Loucy (cell line): ENCODE data around the gene PAK2.
A peak's percentile ranks its signal among the peaks of the same experiment; 100 is the strongest.

Source experiments
- H2AFZ ChIP-seq: fragments of 200-600 bp; sonication (generic); 2 replicates; pipeline ENCODE4 v1.6.0; 2016; ENCODE audit warnings: antibody characterized with exemption, mild to moderate bottlenecking, low read length, moderate library complexity
- H3F3A ChIP-seq: fragments of 200-600 bp; 2 replicates; pipeline ENCODE4 v1.6.0; 2016; ENCODE audit warnings: antibody characterized with exemption, low read depth, mild to moderate bottlenecking
- H3K27me3 ChIP-seq: fragments of 200-600 bp; sonication (generic); 2 replicates; pipeline ENCODE4 v1.6.1; 2014; ENCODE audit warnings: low read length, mild to moderate bottlenecking; ENCODE audit not compliant: insufficient read depth, poor library complexity, severe bottlenecking
- H3K36me3 ChIP-seq: fragments of 200-600 bp; sonication (generic); 2 replicates; pipeline ENCODE4 v1.6.1; 2016; ENCODE audit warnings: low read length; ENCODE audit not compliant: insufficient read depth
- H3K4me1 ChIP-seq: fragments of 200-600 bp; sonication (generic); 2 replicates; pipeline ENCODE4 v1.5.1; 2014; ENCODE audit warnings: low read length, mild to moderate bottlenecking; ENCODE audit not compliant: insufficient read depth, poor library complexity, severe bottlenecking
- H3K4me2 ChIP-seq: fragments of 200-600 bp; sonication (generic); 2 replicates; pipeline ENCODE4 v1.6.0; 2014; ENCODE audit warnings: antibody characterized with exemption, low read length, low read depth, mild to moderate bottlenecking; ENCODE audit not compliant: poor library complexity, severe bottlenecking
- H3K4me3 ChIP-seq: fragments of 200-600 bp; sonication (generic); 2 replicates; pipeline ENCODE4 v1.5.1; 2014; ENCODE audit warnings: low read length, mild to moderate bottlenecking, mixed read lengths; ENCODE audit not compliant: poor library complexity, severe bottlenecking
- H3K79me2 ChIP-seq: fragments of 200-600 bp; sonication (generic); 2 replicates; pipeline ENCODE4 v1.6.1; 2014; ENCODE audit warnings: low read length; ENCODE audit not compliant: insufficient read depth
- H3K9ac ChIP-seq: fragments of 200-600 bp; sonication (generic); 2 replicates; pipeline ENCODE4 v1.6.0; 2014; ENCODE audit warnings: mild to moderate bottlenecking, low read depth, low read length, moderate library complexity; ENCODE audit not compliant: poor library complexity, severe bottlenecking
- H3K9me2 ChIP-seq: fragments of 200-600 bp; sonication (generic); replicated peaks from 2 replicates; pipeline ENCODE4 v1.6.1; 2016; ENCODE audit warnings: low read depth, low read length, mixed read lengths
- H3K9me3 ChIP-seq: fragments of 200-600 bp; sonication (generic); 2 replicates; pipeline ENCODE4 v1.6.1; 2014; ENCODE audit warnings: mild to moderate bottlenecking, antibody characterized with exemption, low read length, low read depth; ENCODE audit not compliant: insufficient read depth
- H4K20me1 ChIP-seq: fragments of 200-600 bp; sonication (generic); 2 replicates; pipeline ENCODE4 v1.6.0; 2014; ENCODE audit warnings: antibody characterized with exemption, low read length, mild to moderate bottlenecking; ENCODE audit not compliant: insufficient read depth, poor library complexity, severe bottlenecking
- EZH2phosphoT487 ChIP-seq: fragments of 200-600 bp; IDR thresholded peaks from 2 replicates; pipeline ENCODE4 v1.6.1; 2018; ENCODE audit warnings: antibody characterized with exemption, mild to moderate bottlenecking, moderate library complexity, borderline replicate concordance
- TF ChIP-seq, protein P1 (sequence below): fragments of 200-600 bp; sonication (generic); conservative IDR thresholded peaks from 2 replicates; pipeline ENCODE4 v1.5.1; 2014; ENCODE audit warnings: mild to moderate bottlenecking, antibody characterized with exemption, low read length

The PAK2 gene

DNA sequence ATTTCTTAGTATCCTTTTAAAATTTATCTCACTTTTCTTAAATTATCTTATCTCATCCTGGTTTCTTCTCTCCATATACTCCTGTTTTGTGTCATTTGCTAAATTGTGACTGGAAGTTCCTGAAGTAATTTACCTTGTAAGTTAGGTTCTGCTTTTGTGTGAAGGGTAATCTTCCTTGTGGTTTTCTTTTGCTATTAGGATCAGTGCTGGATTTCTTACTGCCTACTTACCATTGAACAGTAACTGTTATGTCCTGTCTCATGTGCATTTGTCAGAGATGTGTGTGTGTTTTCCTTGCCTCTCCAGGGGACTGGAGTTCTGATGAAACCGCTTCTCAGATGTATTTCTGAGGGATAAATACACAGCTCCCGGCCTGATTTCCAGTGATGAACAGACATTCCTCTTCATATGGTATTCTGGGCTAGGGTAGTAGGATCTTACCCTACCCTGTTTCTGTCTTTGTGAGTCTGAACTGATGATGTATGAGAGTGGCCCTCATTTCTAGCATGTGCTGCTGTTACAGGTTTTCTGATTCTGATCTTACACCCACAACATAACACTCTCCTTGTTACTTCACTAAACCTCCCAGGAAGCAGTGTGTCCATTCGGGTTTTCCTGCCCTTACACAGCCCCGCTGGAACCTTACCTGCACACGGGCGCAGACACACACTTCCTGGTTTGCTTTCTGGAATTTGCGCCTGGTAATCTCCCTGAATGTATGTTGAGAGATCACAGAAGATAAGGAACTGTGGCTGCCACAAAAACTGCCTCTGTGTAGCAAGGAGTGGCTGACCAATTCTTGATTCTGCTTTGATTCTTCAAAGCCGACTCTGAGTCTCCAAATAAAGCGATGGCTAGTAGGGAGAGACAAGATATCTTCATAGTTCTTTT is 14.7 kb downstream of the PAK2 start:
- Histone ChIP-seq H3K9me2 (no peaks in the 10 kb centered on the region), H3K9me3 (no peaks in the 10 kb centered on the region), H2AFZ (no peak overlapping the region), H3K36me3 (no peaks in the 10 kb centered on the region; the same call in 1 of the 2 replicates), H3K79me2 (peaks cover 97% of the 10 kb centered on the region), H4K20me1 (peaks cover 62% of the 10 kb centered on the region), H3K4me1 (peaks cover 26% of the 10 kb centered on the region), H3K27me3 (no peaks in the 10 kb centered on the region), H3K9ac (no peak overlapping the region), H3K4me2 (peak overlapping the region; percentile 5), H3K4me3 (no peak overlapping the region), H3F3A (no peaks in the 10 kb centered on the region)
- no peak for TF ChIP-seq EZH2phosphoT487
- TF ChIP-seq, protein P1, sequence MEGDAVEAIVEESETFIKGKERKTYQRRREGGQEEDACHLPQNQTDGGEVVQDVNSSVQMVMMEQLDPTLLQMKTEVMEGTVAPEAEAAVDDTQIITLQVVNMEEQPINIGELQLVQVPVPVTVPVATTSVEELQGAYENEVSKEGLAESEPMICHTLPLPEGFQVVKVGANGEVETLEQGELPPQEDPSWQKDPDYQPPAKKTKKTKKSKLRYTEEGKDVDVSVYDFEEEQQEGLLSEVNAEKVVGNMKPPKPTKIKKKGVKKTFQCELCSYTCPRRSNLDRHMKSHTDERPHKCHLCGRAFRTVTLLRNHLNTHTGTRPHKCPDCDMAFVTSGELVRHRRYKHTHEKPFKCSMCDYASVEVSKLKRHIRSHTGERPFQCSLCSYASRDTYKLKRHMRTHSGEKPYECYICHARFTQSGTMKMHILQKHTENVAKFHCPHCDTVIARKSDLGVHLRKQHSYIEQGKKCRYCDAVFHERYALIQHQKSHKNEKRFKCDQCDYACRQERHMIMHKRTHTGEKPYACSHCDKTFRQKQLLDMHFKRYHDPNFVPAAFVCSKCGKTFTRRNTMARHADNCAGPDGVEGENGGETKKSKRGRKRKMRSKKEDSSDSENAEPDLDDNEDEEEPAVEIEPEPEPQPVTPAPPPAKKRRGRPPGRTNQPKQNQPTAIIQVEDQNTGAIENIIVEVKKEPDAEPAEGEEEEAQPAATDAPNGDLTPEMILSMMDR = no peak

DNA sequence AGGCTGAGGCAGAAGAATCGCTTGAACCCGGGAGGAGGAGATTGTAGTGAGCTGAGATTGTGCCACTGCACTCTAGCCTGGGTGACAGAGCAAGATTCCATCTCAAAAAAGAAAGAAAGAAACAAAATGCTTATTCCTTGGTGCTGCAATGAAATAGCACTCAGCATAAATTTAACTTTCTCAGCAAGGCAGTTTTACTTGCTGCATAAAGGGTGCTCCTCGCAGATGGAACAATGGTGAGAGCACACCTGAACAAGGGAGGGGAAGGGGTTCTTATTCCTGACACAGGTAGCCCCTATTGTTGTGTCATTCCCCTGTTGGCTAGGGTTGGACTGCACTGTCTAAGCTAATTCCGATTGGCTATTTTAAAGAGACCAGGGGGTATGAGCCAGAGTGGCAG is 17.1 kb downstream of the PAK2 start:
- Histone ChIP-seq H3K9me2 (no peaks in the 10 kb centered on the region), H3K4me3 (no peak overlapping the region), H3K79me2 (peaks cover 89% of the 10 kb centered on the region), H3K27me3 (no peaks in the 10 kb centered on the region), H3K36me3 (no peaks in the 10 kb centered on the region; the same call in 1 of the 2 replicates), H3K4me2 (no peak overlapping the region), H3K9ac (no peak overlapping the region), H3F3A (no peaks in the 10 kb centered on the region), H4K20me1 (peaks cover 49% of the 10 kb centered on the region), H3K9me3 (no peaks in the 10 kb centered on the region), H2AFZ (no peak overlapping the region), H3K4me1 (peaks cover 18% of the 10 kb centered on the region)
- TF ChIP-seq, protein P1 = no peak
- TF ChIP-seq EZH2phosphoT487 = no peak

- no peaks in the 10 kb centered on the region for H3K27me3 ChIP-seq
- H3K9me2 ChIP-seq = no peaks in the 10 kb centered on the region
- no peaks in the 10 kb centered on the region for H3F3A ChIP-seq
- peaks cover 82% of the 10 kb centered on the region for H3K79me2 ChIP-seq
- H3K36me3 ChIP-seq = no peaks in the 10 kb centered on the region; the same call in 1 of the 2 replicates
- TF ChIP-seq, protein P1 = no peak
- TF ChIP-seq EZH2phosphoT487 = no peak
- H3K9ac ChIP-seq = no peak overlapping the region
- no peaks in the 10 kb centered on the region for H3K9me3 ChIP-seq
- no peak overlapping the region for H3K4me3 ChIP-seq
- H3K4me1 ChIP-seq = peaks cover 18% of the 10 kb centered on the region
- H2AFZ ChIP-seq = no peak overlapping the region
- H3K4me2 ChIP-seq = no peak overlapping the region
- H4K20me1 ChIP-seq = peaks cover 39% of the 10 kb centered on the region
Observed at GRCh38 chr3:196757876-196758739, 18.5 kb downstream of the PAK2 start.
